ENCODE results near the gene MIOS.

The MIOS gene

GRCh38 chr7:7617550-7617949 lies 50.9 kb downstream of the MIOS start:
- no peaks in the 10 kb centered on the region for H3K4me1 ChIP-seq (ENCODE audit: low read length)
- H3K4me3 ChIP-seq (ENCODE audit: low read length): no peak overlapping the region
- H3K36me3 ChIP-seq (replicated peaks; ENCODE audit: low read depth, low read length): no peaks in the 10 kb centered on the region
- TF ChIP-seq EZH2phosphoT487 (IDR thresholded peaks at IDR 0.05; ENCODE audit: low read depth) (no peak), CTCF (IDR thresholded peaks at IDR 0.05; ENCODE audit: low read depth, low read length) (no peak)
- no peaks in the 10 kb centered on the region for H3K9me3 ChIP-seq (ENCODE audit: insufficient read depth, low read length)
- no peaks in the 10 kb centered on the region for H3K27me3 ChIP-seq (ENCODE audit: low read depth, low read length)
- no peak overlapping the region for H3K4me2 ChIP-seq (ENCODE audit: low read length)
- no peak overlapping the region for H3K9ac ChIP-seq (ENCODE audit: low read length)
- no peak overlapping the region for H2AFZ ChIP-seq (ENCODE audit: low read depth, low read length)
- no peak overlapping the region for H3K27ac ChIP-seq (ENCODE audit: low read length)
- no peaks in the 10 kb centered on the region for H3K79me2 ChIP-seq (ENCODE audit: low read length)
- H4K20me1 ChIP-seq (ENCODE audit: insufficient read depth, low read length): no peaks in the 10 kb centered on the region

- Histone ChIP-seq H3K4me2 (ENCODE audit: low read length) (no peak overlapping the region), H3K27me3 (ENCODE audit: low read depth, low read length) (no peaks in the 10 kb centered on the region), H3K4me3 (ENCODE audit: low read length) (no peak overlapping the region), H4K20me1 (ENCODE audit: insufficient read depth, low read length) (no peaks in the 10 kb centered on the region), H3K4me1 (ENCODE audit: low read length) (no peaks in the 10 kb centered on the region), H3K9me3 (ENCODE audit: insufficient read depth, low read length) (no peaks in the 10 kb centered on the region), H3K27ac (ENCODE audit: low read length) (no peak overlapping the region), H2AFZ (ENCODE audit: low read depth, low read length) (no peak overlapping the region), H3K9ac (ENCODE audit: low read length) (no peak overlapping the region), H3K36me3 (replicated peaks; ENCODE audit: low read depth, low read length) (no peaks in the 10 kb centered on the region), H3K79me2 (ENCODE audit: low read length) (no peaks in the 10 kb centered on the region)
- TF ChIP-seq CTCF (IDR thresholded peaks at IDR 0.05; ENCODE audit: low read depth, low read length) (no peak), EZH2phosphoT487 (IDR thresholded peaks at IDR 0.05; ENCODE audit: low read depth) (no peak)
These were observed 51.7 kb downstream of the MIOS start for GRCh38 chr7:7618410-7618809.

GRCh38 chr7:7620236-7620635 lies 53.6 kb downstream of the MIOS start:
- H3K9ac ChIP-seq (ENCODE audit: low read length): no peak overlapping the region
- no peaks in the 10 kb centered on the region for H4K20me1 ChIP-seq (ENCODE audit: insufficient read depth, low read length)
- H3K4me1 ChIP-seq (ENCODE audit: low read length): no peaks in the 10 kb centered on the region
- no peak overlapping the region for H3K4me2 ChIP-seq (ENCODE audit: low read length)
- H3K27me3 ChIP-seq (ENCODE audit: low read depth, low read length): no peaks in the 10 kb centered on the region
- no peak overlapping the region for H3K27ac ChIP-seq (ENCODE audit: low read length)
- no peak overlapping the region for H2AFZ ChIP-seq (ENCODE audit: low read depth, low read length)
- no peaks in the 10 kb centered on the region for H3K9me3 ChIP-seq (ENCODE audit: insufficient read depth, low read length)
- no peaks in the 10 kb centered on the region for H3K79me2 ChIP-seq (ENCODE audit: low read length)
- no peaks in the 10 kb centered on the region for H3K36me3 ChIP-seq (replicated peaks; ENCODE audit: low read depth, low read length)
- no peak overlapping the region for H3K4me3 ChIP-seq (ENCODE audit: low read length)
- TF ChIP-seq EZH2phosphoT487 (IDR thresholded peaks at IDR 0.05; ENCODE audit: low read depth) (no peak), CTCF (IDR thresholded peaks at IDR 0.05; ENCODE audit: low read depth, low read length) (no peak)

GRCh38 chr7:7620644-7621210 lies 54.0 kb downstream of the MIOS start:
- Histone ChIP-seq H3K4me3 (ENCODE audit: low read length) (no peak overlapping the region), H3K4me1 (ENCODE audit: low read length) (no peaks in the 10 kb centered on the region), H3K4me2 (ENCODE audit: low read length) (no peak overlapping the region), H4K20me1 (ENCODE audit: insufficient read depth, low read length) (no peaks in the 10 kb centered on the region), H3K27me3 (ENCODE audit: low read depth, low read length) (no peaks in the 10 kb centered on the region), H3K9me3 (ENCODE audit: insufficient read depth, low read length) (no peaks in the 10 kb centered on the region), H3K79me2 (ENCODE audit: low read length) (no peaks in the 10 kb centered on the region), H3K27ac (ENCODE audit: low read length) (no peak overlapping the region), H3K9ac (ENCODE audit: low read length) (no peak overlapping the region), H2AFZ (ENCODE audit: low read depth, low read length) (no peak overlapping the region), H3K36me3 (replicated peaks; ENCODE audit: low read depth, low read length) (no peaks in the 10 kb centered on the region)
- TF ChIP-seq CTCF (IDR thresholded peaks at IDR 0.05; ENCODE audit: low read depth, low read length) (no peak), EZH2phosphoT487 (IDR thresholded peaks at IDR 0.05; ENCODE audit: low read depth) (no peak)

Measured in OCI-LY3 (cell line).